Activated T-helper 9 cell treated with anti-CD3 and anti-CD28 coated beads, Interleukin-2, amount 50 U/mL, for 16 hours (primary cell): ENCODE results near the gene DYNC1I2.

ENCODE experiments used
- DNase-seq: peaks from one replicate; pipeline ENCODE4 v3.0.0-alpha.2; 2020; ENCODE audit warnings: low read depth

The DYNC1I2 gene

DNA sequence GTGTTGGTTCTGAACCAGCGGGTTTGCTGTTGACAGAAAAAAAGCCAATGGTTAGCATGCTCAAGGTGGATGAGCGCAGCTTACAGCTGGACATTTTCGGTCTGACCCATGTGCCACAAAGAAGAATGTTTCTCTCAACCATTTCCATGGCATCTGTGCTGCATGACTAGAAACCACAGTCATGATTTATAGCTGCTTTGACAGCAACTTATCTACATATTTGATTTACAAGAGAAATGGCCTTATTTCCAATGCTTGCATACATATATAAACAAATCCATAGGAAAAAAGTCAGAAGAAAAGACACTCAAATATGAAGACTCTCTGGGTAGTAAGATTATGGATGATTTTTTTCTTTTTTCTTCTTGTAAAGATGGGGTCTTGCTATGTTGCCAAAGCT lies 98.2 kb downstream of the DYNC1I2 start:
- DNase-seq: no peak

DNA sequence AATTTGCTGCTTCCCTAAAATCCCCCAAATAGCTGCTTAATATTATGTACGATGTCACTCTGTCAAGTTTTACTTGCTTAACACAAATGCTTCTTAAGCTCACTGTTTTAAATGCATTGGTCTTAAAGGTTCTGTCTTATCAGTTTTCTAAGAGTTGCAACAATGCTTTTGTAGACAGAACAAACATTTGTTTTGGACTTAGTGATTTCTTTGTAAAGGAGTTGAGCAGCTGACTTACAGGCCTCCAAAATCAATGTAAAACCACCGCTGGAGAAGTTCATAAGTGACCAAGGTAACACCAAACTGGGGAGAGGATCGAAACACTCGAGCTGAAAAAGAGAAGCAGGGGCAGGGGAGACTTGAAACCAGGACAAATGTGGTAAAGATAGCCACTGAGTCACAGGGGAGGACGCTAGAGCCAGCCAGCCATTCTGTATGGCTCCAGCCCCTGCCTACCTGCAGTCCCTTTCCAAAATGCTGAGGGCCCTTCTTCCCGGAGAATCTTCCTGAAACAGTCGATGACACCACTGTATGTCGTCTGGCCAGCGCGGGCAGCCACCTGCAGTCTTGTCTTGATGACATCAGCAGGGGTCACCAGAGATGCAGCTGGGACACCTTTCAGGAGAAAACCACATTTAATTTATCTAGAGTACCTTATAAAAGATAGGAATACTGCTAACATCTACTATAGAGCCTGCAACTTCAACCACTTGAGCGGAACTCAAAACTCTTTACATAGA lies 100.2 kb downstream of the DYNC1I2 start:
- DNase-seq: no peak

DNA sequence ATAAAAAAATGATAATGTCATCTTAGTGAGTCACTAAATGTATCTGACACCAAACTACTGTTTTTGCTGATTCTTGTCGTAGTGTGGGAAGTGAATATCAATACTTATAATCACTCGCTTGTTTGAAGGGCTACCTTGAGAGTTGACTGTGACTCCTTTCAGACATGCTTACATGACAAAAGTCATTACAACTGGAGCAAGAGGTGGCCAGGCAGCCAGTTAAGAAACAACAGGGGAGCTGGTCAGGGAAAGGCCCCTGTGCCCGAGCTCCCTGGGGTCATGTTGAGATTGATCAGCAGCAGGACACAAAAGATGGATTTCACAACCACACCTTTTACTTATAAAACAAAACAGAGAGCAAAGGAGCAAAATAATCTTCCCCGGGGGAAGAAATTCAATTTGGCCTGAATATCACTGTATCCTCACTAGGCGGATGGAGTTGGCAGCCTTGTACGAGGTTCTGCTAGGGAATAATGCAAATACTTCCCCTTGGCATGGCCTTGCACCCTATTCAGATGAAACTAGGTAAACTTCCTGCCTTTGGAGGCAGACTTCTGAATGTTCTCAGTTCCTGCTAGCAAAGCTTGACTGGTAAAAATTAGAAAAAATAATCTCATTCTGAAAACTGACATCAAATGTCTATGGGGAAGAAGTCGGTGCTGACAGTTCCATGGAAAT lies 101.2 kb downstream of the DYNC1I2 start:
- no peak for DNase-seq

DNA sequence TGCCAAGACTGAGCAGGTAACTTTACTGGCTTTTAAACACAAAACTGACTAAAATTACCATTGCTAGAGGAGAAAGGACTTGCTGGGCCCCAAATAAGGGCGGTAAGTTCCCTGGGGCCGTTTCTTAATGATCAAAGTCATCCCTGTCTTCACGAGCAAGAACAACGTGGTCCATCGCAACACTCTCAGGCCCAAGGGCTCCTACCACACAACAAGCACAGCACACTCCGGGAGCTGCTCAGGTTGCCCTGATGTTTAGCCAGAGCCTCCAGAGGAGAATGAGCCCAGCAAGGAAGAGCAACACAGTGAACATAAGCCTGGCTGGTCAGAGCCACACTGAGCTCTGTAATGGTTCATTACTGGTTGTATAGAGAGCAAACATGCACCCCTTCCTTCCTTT lies 102.7 kb downstream of the DYNC1I2 start:
- DNase-seq: no peak

DNA sequence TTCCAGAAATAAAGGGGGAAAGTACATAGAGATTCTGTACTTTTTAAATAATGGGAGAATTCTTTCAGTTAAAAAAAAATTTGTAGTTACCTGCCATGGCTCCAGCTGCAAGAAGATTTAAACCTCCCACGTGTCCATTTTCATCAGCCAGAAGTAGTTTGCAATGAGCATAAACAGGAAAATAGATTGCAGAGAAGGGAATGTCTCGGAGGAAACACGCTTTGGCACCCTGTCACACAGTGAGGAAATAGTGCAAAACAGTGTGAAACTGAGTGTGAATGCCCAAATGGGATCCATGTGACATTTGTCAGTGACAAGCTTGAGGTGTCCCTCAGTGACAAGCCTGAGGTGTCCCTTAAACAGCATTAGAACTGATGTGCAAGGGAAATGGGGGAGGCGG lies 104.1 kb downstream of the DYNC1I2 start:
- no peak for DNase-seq

DNA sequence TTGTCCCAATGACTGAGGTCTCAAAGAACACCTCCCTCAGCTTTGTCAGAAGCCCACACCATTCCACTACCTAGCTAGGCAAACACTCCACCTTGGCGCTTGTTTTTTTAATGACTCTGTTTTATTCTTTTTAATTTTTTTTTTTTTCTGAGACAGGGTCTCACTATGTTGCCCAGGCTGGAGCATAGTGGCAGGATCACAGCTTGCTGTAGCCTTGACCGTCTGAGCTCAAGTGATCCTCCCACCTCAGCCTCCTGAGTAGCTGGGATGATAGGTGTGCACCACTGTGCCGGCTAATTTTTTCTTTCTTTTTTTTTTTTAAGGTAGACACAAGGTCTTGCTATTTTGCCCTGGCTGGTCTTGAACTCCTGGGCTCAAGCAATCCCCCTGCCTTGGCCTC lies 104.9 kb downstream of the DYNC1I2 start:
- DNase-seq: no peak

DNA sequence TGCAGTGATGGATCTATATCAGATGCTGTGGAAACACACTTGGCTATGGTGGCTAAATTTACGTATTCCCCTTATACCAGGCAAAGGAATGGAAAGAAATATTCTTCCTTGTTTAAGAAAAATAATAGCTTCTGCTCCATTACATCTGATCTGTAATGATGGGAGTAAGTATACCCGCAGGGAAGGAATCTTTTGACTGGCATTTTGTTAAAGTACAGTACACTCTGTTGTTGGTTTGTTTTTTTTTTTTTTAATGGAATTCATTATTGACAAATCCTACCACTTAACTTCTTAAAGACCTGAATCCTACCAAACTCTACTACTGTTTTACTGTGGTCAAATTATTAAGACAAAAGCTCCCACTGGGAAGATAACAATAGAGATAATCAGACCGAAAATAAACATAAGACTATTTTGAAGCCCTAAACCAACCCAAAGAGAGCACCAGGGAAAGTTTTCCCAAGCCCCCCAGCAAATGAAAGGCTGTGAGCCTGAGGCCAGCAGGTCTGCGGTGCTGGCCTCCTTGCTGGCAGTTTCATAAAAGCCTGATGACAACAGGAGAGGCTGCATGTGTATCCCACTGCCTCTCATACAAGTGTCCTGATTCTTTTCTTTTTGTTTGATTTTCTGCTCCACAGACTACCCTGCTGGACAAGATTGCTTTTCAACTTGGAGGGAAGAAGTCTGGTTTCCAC lies 105.8 kb downstream of the DYNC1I2 start:
- DNase-seq: no peak

DNA sequence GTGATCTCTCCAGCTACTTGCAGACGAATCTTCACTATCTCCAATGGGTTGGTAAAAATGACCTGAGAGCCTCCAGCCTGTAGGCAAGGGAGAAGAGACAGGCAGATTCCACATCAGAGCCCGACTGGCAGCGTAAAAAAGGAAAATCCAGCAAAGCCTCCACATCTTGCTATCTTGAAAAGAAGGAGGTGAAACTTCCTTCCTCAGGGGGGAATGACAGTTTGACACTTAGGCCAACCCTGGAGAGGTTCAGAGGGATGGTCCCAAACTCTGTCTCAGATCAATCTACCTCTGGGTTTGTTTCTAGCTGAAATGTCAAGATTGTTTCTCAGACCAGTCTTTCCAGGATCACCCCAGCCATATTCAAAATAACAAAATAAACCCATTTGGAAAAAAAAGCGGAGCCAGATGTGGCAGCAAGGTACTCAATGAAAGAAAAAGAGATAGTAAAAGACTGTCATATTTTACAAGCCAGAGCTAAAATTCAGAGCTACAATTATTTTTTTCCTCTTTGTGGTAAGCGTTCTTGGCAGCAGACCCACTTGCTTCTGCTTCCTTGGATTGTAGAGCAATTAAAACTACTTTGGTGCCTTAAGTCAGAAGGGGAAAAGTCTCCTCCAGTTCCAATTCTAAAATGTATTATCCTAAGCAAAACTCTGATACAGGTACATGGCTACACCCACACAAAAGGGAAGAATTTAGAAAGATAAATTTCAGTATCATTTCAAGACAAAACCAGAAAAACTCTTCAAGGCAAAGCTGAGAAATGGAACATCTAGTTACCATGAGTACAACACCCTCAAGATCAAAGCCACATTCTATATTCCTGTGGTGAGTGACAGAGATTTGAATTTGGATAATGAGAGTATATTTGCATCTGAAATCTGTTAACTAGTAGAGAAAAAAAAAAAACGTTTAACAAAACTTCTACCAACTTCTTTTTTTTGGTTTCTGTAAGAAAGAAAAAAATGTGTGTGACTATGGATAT lies 106.7 kb downstream of the DYNC1I2 start:
- no peak for DNase-seq

DNA sequence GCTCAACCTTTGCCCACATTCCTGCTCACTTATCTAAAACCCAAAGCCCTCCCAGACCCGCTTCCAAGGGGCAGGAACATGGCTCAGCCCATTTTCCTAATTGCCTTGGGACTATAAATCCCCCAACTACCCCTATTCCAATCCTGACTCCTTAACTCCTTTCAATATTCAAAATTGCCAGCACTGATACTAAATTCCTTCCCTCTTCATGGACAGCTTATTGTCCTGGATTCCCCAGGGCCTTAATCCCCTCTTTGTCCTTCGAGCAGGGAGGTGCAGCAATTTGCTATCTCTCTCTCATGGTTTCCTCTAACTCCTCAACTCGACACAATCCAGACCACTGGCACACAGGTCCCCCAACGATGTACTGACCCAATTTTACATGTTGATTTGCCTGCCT lies 107.6 kb downstream of the DYNC1I2 start:
- no peak for DNase-seq
